ENCODE data around the gene NTN1.

NTN1 gene

DNA sequence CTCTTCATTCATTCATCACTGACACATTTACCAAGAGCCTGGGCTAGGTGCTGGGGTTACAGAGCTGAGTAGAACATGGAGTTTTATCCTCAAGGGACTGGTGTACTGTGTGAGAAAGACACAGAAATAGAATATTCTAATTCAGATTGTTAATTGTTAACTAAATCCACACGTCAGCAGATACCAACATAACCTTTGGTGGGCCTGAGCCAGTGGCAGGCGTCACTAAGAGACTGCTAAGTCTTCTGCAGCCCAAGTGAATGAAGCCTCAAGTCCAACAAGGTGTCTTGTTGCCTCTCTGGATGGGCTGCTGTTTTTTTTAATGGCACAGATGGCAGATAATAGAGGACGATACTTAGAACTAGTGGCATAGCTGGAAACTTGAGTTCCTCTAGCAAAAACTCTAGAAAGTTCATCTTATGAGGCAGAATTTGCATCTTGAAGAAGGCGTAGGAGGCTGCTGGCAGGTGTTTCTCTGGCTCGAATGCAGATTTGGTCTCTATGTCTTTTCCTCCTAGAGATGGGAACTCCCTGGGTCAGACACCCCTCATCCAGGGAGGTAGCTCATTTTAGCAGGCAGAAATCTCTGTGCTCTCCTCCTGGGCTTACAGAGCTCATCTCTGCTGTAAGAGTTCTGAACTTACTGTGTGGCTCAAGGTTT is 179.5 kb downstream of the NTN1 start:
- DNase-seq = no peak

DNA sequence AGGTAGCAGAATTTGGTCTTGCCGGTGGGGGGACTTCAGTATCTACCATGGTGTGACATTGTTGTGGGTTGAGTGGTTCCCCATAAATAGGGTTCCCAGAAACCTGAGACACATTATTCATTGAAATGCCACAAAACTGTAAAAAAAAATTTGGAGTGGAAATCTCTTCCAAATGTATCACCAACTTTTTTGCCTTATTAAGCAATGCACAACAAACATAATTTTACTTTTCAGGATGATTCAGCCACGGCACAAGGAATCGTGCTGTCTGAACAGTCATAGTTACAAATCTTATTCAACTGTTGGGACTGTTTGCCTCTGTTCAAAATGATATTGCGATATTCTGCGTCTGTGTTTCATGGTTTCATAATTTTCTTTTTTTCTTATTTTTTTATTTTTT is 181.2 kb downstream of the NTN1 start:
- no peak for DNase-seq

DNA sequence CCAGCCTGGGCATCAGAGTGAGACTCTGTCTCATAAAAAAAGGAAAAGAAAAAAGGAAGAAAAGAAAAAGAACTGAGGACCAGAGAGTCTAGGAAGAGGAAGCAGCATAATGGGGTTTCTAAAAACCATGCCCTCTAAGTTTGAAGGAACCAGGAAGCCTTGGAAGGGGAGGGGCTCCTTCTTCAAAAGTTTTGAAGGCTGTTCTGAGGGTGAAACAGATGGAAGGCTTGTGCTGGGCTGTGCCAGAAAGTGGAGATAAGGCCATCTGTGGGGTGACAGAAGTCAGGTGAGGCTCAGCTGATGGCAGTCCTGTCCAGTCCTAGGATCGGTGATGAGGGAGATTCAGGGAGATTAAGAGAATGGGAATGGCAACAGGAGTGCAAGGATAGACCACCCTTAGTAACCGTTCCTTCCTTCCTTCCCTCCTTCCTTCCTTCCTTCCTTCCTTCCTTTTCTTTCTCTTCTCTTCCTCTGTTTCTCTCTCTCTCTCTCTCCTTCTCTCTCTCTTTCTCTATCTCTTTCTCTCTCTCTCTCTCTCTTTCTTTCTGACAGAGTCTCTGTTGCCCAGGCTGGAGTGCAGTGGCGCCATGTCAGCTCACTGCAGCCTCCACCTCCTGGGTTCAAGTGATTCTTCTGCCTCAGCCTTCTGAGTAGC is 182.6 kb downstream of the NTN1 start:
- DNase-seq = no peak

DNA sequence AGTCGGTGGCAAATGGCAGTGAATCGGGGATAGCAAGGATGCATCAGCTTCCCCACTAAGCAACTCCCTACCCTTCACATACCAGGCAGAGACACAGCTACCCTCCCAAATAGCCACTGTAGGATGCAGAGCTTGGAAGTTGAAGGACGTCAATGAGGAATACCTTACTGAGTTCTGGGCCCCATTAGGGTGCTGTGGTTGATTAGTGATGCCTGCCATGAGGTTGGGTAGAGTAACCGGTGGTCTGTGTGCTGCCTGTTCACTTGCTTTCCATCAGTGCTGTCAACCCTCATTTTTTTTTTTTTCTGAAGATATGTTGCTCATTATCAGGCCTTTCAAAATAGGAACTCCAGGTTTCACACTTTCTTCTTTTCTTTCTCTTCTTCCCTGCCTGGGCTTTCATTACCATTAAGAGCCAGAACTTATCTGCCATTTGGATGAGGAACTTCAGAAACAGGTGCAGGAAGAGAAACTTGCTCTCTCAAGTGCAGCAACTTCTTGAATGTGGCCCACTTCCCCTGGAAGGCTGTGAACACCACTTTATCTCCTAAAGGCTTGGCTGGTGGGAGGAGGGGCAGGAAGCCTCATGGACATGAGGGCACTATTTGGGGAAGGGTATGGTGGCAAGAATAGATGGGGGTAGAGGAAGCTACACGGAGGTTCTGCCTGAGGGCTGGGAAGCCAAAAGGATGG is 183.5 kb downstream of the NTN1 start:
- no peak for DNase-seq

DNA sequence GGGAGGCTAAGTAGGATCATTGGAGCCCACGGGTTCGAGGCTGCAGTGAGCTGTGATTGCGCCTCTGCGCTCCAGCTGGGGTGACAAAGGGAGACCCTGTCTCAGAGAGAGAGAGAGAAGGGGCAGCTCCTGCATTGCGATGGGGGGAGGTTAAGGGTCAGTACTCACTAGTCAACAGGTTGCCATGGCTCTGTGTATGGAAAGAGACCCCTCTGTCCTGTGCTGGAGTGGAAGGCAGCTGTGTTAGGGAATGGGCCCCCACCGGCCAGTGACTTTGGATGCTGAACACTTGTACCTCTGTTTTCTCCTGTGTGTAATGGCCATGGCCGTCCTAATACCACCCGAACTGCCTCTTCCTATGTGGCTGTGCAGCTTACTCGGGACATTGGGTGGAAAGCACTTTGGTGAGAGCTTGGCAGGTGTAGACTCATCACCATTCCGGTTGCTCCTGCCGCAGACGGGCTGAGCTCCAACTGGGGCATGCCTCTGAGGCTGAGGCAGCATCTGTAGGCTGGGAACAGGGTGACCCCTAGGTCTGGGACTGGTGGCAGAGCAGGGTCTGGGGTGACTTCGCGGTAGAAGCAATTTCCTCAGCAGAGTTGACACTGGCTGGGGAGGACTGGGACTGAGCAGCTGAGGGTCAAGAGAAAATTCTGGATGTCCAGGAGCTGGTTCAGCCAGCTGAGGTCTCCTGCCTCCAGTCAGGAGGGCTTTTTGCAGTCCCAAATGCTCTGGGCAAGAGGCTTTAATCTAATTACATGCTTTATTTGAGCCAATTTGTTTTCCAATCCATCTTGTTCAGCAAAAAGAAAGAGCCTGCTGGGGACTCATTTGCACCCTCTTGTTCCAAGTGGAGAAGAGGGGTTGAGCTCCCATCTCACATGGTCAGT is 184.5 kb downstream of the NTN1 start:
- no peak for DNase-seq

DNA sequence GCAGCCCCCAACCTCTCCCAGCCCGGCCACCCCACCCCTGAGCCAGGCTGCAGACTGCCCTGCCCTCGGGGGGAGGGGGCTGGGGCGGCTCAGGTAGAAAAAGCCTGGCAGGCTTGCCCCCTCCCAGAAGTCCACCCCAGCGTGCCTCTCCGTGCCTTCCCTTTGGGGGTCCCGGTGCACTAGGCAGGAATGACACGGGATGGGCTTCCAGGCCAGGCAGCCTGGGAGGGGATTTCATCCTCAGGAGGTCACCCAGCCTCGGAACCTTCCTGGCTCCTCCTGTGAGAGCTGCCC is 185.0 kb downstream of the NTN1 start:
- DNase-seq = no peak

DNA sequence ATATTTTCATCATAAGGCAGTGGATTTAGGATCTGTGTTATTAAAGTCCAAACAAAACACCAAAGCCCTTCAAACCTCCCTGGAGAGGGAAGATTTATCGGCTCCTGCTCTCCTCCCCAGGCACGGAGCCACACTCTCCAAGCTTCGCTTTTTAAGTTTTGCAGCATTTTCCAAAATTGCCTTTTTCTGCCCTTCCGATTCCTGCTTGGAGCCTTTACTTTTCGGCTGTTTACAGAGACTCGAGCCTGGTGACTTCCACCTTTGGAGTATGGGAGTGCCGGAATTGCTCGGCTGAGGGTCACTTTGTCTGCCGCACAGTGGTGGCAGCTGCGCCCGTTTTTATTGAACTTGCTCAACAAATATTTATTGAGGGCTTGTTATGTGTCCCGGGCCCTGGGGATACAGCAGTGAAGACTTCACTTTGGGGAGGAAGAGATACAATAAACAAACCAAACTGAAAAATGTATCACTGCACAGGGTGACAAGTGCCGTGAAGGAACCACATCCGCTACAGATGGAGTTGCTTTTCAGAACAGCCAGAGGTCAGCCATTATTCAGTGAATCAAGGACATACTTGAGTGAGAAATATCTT is 185.5 kb downstream of the NTN1 start:
- DNase-seq = no peak

DNA sequence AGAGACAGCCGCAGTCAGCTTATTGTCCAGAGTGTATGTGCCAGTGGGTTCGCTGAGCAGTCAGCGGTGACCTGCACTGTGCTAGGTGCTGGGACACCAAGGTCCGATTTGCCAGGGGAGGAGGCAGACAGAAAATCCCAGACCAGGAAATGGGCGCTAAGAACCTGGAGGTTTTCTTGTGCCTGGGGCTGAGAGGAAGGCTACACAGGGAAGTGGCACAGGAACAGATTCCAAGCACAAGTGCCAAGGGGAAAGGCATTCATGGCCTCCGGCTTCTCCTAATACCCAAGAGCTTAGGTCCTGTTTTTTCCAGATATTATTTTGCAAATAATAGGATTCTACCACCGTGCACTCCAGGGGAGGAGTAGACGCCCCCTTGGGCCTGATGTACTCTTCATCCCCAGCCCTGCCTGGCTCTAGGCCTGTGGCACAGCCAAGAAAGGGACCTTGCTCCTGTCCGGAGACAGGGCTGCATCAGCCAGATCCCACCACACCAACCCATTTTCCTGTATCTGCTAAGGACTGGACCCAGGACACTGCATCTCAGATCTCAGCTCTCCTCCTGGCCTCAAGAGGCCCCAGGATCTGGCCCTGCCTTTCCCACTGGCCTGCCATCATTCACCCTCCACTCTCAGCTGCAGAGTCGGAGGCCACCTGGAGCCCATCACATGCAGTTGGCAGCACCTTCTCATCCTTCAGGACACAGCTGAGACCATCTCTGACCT is 187.2 kb downstream of the NTN1 start:
- no peak for DNase-seq

DNA sequence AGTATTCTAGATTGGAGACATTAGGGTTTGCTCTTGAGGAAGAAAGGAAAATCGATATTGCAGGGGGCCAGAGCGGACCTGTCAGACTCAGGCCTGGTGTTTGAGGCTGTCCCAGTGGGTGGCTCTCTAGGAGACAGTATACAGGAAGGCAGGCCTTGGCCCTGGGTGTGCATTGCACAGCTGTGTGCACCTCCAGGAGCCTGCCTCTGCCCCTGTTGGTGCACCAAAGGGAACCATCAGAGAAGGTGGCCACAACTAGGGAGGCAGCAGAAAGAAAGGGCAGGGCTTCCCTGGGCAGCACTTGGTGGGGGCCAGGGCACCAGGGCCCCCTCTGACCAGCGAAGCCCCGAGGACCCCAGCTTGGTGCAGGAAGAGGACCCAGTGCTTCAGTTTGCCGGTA is 188.0 kb downstream of the NTN1 start:
- DNase-seq = no peak

DNA sequence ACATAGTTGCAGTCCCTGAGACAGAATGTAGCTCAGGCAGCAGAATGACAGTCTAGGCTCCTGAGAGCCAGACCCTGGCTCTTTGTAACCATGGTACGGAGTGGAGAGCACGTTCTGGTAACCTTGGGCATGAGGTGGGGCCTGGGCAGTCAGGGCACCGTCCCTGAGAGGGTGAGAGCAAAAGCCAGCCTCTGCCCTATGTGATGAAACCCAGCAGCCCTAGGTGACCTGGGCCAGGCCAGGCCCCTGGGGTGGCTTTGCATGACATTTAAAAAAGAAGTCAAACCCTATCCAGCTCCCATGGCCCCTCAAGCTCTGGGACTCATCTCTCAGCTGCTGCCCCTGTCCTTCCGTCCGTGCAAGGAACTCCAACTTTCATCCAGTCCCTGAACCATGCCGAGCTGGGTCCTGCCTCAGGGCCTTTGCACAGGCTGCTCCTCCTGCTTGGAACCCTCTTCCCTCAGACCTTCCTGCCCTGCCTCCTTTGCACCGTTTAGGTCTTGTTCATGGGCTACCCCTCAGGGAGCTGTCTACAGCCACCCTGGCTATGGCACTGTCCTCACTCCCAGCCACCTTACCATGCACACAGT is 188.6 kb downstream of the NTN1 start:
- no peak for DNase-seq

DNA sequence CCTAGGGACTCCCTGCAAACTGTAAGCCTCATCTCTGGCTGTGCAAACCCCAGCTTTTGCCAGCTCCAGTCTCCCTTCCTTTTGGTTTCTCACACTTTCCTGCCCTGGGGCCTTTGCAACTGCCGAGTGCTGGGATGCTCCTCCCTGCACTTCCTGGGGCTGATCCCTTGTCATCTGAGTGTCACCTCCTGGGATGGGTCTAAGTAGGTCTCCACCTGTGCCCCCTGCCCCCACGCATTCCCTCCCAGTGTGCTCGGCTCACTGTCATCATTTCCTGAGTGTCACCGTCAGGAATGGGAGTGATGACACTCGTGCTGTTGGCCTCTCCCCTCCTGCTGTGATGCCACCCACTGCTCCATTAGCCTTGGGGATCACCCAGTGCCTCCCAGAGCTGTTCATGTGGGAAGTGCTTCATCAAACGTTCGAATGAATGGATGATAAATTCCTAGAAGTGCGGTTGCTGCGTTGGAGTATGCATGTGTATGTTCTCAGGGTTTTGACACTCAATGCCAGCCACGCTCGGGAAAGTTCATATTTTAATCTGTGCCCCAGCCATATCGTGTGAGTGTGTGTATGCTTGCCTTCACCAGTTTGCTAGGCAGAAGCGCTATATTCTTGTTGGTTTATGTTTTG is 189.9 kb downstream of the NTN1 start:
- no peak for DNase-seq

DNA sequence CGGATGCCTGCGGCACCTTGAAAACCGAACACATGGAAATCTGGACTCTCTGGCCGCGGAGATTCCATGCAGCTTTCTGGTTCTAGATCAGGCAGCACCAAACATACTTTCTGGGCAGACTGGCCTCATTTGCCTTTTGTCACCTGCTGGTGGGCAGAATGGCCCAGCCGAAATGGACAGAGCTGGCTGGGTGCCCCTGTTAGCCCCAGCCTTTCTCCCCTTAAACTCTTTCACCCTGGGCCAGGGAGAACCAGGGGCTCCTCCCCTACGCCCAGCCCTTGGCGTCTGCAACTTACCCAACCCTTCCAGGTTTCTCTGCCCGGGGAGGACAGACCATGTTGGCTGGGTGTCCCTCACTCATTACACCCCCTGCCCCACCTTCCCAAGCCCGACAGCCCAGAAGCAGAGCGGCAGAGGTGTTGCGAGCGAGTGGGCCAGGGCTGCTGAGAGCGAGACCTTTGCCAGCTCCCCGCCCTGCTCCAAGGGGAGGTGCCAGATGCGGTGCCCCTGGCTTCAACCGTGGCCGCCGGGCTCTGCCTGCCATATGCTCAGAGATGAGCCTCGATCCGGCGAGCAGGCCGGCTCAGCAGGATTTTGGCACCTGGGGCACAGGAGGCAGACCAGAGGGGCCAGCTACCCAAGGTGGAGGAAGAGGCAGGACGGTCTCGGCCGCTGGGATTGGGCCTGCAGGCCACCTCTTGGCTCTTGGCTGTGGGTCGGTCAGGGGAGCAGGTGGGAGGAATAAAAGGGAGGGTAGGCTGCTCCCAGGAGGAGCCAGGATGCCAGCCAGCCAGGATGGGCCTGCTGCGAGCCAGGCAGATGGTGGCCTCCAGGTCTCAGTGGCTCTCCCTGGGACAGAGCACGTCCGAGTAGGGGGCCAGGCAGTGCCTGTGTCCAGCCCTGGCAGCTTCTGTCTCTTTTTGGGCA is 191.3 kb downstream of the NTN1 start:
- no peak for DNase-seq

DNA sequence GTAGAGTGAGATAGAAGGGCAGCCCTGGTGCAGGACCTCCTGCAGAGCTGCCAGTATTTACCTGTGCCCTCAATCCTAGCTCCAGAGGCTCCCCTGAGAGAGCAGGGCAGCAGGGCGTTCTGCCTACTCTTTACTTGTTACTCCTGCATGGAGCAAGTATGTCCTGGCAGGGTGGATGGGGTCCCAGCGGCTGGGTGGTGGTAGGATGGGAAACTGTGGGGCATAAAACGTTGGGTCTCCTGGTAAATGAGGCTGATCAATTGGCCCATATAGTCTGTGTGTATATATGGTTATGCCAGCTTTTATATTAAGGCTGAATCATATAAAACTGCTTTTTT is 192.0 kb downstream of the NTN1 start:
- no peak for DNase-seq

DNA sequence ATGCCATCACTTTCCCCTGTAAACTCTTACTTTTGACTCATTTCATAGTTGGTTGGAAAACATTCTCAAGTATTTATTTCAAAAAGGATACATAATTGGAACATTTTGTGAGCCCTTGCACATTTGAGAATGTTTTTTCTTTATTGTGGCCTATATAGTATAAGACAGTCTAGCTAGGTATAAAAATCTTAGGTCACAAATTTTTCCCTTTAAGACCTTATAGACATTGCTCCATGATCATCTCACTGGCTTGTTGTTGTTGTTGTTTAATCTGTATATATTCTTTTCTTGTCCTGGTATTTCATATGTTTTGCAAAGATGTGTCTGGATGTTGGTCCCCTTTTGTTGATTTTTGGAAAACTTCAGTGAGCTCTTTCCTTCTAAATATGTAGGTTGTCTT is 194.2 kb downstream of the NTN1 start:
- DNase-seq = no peak

DNA sequence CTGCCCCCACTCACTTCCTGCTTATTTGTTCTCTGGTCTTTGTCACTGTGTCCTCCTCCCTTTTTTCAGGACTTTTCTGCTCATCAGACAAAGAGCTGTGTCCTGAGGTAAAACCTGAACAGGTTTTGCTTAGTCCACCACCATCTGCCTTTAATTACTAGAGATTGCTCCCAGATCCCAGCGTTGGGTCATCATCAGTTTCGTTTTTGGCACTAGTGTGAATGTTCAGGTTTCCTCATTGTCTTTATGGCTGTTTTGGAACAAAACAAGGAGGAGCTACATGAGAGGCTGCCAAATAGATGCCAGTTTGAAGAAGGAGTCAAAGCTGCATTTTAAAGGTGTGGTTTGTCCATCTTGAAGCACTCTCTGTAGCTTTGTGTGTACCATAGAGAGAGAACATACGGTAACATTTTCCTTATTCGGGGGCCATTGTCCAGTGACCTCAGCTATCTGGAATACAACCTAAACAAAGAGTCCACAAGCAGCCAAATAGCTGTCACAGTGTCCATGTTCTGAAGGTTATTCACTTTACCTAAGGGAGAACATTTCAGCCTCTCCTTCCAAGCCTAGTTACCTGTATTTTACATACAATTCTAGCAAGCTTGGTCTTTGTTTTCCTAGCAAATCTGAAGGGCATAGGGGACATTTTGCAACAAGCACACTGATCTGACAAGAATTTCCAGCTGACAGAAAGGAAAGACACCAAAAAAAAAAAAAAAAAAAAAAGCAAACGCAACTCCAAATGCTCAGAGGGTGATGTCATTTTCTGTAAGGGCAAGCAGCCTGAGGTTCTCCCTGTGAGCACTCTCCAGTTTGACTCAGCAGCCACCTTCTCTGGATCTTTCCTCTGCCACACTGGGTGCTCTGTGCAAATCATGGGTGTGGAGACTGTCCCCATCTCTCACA is 196.1 kb downstream of the NTN1 start:
- no peak for DNase-seq

DNA sequence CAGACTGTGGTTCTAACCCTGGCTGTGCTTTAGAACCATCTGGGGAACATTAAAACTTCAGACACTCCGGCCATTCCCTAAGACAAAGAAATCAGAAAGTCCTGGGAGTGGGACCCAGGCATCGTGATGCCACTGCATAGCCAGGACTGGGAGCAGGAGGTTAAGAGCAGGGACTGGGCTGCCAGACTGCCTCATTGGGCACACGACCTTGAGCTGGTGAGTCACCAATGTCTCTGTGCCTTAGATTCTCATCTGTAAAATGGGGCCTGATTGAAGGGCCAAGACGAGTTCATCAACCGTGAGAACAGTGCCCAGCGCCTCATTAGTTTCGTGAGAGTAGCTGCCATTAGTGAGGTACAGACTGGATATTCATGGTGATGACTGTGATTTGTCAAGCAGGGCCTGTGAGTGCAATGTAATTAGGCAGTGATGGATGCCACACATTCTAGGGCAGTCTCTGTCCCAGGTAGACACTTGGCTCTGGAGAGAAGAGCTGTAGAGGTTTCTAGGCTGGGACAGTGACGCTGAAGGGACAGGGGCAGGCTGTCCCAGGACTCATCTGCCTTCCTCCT is 196.8 kb downstream of the NTN1 start:
- DNase-seq = no peak

DNA sequence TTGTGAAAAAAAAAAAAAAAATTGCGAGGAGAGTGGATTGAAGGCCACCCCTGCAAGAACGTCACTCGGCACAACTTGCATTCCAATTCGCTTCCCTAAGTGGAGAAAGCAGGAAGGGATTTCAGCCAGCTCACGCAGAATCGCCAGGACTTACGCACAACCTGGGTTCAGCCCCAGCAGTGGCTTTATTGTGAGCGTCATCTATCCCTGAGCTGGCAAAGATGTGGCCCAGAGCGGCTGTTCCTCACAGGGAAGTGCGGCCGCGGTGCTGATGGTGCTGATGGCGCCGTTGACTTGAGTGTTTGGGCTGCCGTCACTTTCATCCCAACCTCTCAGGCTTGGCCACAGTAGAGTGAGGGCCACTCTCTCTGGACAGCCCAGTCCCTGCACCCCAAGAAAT is 197.6 kb downstream of the NTN1 start:
- no peak for DNase-seq

DNA sequence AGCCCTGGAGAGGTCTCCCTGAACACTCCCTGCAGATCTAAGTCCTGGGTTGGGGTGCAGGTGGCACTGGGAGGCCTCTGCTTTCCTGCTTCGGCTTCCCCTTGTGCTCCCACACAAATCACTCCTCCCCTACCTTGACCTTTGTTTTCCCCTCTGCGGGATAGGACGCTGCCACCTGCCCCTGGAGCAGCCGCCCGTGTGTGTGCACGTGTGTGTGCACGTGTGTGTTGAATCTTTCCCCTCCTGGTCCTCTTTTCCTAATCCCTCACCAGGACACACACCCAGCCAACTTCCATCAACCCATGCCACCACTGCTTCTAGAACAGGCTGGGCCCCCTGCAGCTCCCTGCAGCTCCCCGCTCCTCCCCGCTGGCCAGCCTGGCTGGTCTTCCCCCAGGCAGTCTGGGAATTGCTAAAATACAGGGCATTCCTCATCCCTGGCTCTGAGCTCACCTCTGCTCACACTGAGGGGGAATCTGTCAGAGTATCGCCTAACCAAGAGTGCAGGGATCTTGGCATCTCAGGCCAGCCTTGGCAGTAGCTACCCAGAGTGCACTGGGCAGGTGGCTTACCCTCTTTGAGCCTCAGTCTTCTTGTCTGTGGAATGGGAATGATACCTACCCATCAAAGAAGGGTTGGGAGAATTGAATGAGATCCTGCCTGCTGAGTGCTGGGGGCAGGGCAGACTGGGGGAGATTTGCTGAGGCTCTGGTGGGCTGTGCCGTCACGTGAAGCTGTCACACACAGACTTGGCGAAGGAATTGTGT is 198.5 kb downstream of the NTN1 start:
- no peak for DNase-seq
